AG09309 (cell line): ENCODE measurements around the gene KRT38.

Source experiments
- DNase-seq: peaks from one replicate; pipeline ENCODE4 v3.0.0-alpha.2; 2010; ENCODE audit warnings: low read depth
- H3K4me3 ChIP-seq: 2 replicates; pipeline ENCODE4 v1.5.1; 2011; ENCODE audit warnings: mild to moderate bottlenecking, low read depth, low read length, moderate library complexity; ENCODE audit not compliant: control insufficient read depth
- CTCF ChIP-seq: IDR thresholded peaks from 2 replicates; pipeline ENCODE4 v1.5.1; 2011; ENCODE audit warnings: mild to moderate bottlenecking, low read depth, low read length, inconsistent platforms; ENCODE audit not compliant: insufficient read depth, control insufficient read depth; ENCODE audit errors: missing control alignments

KRT38 gene

GRCh38 chr17:41419716-41420115, 21.1 kb downstream of the KRT38 start:
- DNase-seq, result no peak
- TF ChIP-seq CTCF, result no peak

GRCh38 chr17:41418116-41418860, 22.5 kb downstream of the KRT38 start:
- TF ChIP-seq CTCF, result no peak
- no peak overlapping the region for H3K4me3 ChIP-seq
- no peak for DNase-seq

More at GRCh38 chr17:41419716-41420115, 21.1 kb downstream of the KRT38 start:
- H3K4me3 ChIP-seq, result no peak overlapping the region

- H3K4me3 ChIP-seq, result no peak overlapping the region
- TF ChIP-seq CTCF, result peak; percentile 30
- DNase-seq, result no peak
Observed at GRCh38 chr17:41417576-41418015, 23.2 kb downstream of the KRT38 start.

- H3K4me3 ChIP-seq, result no peak overlapping the region
- no peak for TF ChIP-seq CTCF
- DNase-seq, result no peak
Observed at GRCh38 chr17:41417127-41417526, 23.7 kb downstream of the KRT38 start.

- TF ChIP-seq CTCF, result no peak
- no peak for DNase-seq
- no peak overlapping the region for H3K4me3 ChIP-seq
Observed at GRCh38 chr17:41416479-41416878, 24.3 kb downstream of the KRT38 start.

GRCh38 chr17:41415833-41416335, 24.9 kb downstream of the KRT38 start:
- no peak for TF ChIP-seq CTCF
- H3K4me3 ChIP-seq, result no peak overlapping the region
- no peak for DNase-seq

- DNase-seq, result no peak
- no peak overlapping the region for H3K4me3 ChIP-seq
- no peak for TF ChIP-seq CTCF
Observed at GRCh38 chr17:41415411-41415810, 25.4 kb downstream of the KRT38 start.
